GM19455 (cell line): ENCODE measurements around the gene TMPRSS11B.
"Not testable (repeated sequence)": the region's sequence is repeated elsewhere in the genome, so short reads cannot be mapped to it uniquely, and the experiment has no call there.

Source experiments
- ATAC-seq: cut with Tn5 transposase; IDR thresholded peaks from one replicate; pipeline ENCODE4 v1.9.1; 2021; ENCODE audit not compliant: unreplicated experiment

The TMPRSS11B gene

GRCh38 chr4:68245594-68245993, at the start of gene TMPRSS11B:
TMPRSS11B (minus strand) TSS chr4:68245694; CDS start chr4:68245558, 136 bp downstream.
- ATAC-seq, result no peak

GRCh38 chr4:68291256-68291655, 45.8 kb upstream of the TMPRSS11B start:
- ATAC-seq, result no peak

GRCh38 chr4:68288393-68288740, 42.9 kb upstream of the TMPRSS11B start:
- ATAC-seq, result no peak

- ATAC-seq, result no peak
Measured at GRCh38 chr4:68287704-68288392, 42.4 kb upstream of the TMPRSS11B start.

GRCh38 chr4:68283714-68284113, 38.2 kb upstream of the TMPRSS11B start:
- no peak for ATAC-seq

- ATAC-seq, result no peak
Measured at GRCh38 chr4:68283095-68283494, 37.6 kb upstream of the TMPRSS11B start.

- ATAC-seq, result not testable (repeated sequence)
Measured at GRCh38 chr4:68281796-68282740, 36.6 kb upstream of the TMPRSS11B start.

- ATAC-seq, result no peak
Measured at GRCh38 chr4:68278029-68278428, 32.5 kb upstream of the TMPRSS11B start.

GRCh38 chr4:68277627-68278026, 32.1 kb upstream of the TMPRSS11B start:
- no peak for ATAC-seq

- no peak for ATAC-seq
Measured at GRCh38 chr4:68272860-68273259, 27.4 kb upstream of the TMPRSS11B start.

- peak; percentile 29 for ATAC-seq
Measured at GRCh38 chr4:68272380-68272779, 26.9 kb upstream of the TMPRSS11B start.

GRCh38 chr4:68271851-68272357, 26.4 kb upstream of the TMPRSS11B start:
- peak; percentile 87 for ATAC-seq

- no peak for ATAC-seq
Measured at GRCh38 chr4:68267433-68267944, 22.0 kb upstream of the TMPRSS11B start.

- ATAC-seq, result no peak
Measured at GRCh38 chr4:68264875-68265565, 19.5 kb upstream of the TMPRSS11B start.

GRCh38 chr4:68259191-68259590, 13.7 kb upstream of the TMPRSS11B start:
- no peak for ATAC-seq

- no peak for ATAC-seq
Measured at GRCh38 chr4:68257719-68258118, 12.2 kb upstream of the TMPRSS11B start.

GRCh38 chr4:68256284-68256683, 10.8 kb upstream of the TMPRSS11B start:
- ATAC-seq, result no peak

- ATAC-seq, result no peak
Measured at GRCh38 chr4:68250151-68250930, 4.8 kb upstream of the TMPRSS11B start.

- ATAC-seq, result peak; percentile 69
Measured at GRCh38 chr4:68249434-68249833, 3.9 kb upstream of the TMPRSS11B start.

- ATAC-seq, result no peak
Measured at GRCh38 chr4:68240620-68241019, 4.9 kb downstream of the TMPRSS11B start.
